Measurements from ENCODE around the gene FRMD4B. TPM values are rescaled to one million over a fixed set of nuclear protein-coding genes. Genes with fewer than 3 reads are reported as not detected.
A peak's percentile ranks its signal among the peaks of the same experiment; 100 is the strongest.

FRMD4B gene
- total and polyA plus RNA-seq, 4 donors = 16.6 to 96.4 (median 39.0) TPM

- 73 to 80% methylated on average over 2 of the region's 2 CpGs for WGBS, 2 donors
Measured at GRCh38 chr3:69376731-69377130, 9.2 kb downstream of the FRMD4B start.

GRCh38 chr3:69371816-69372215 is 14.1 kb downstream of the FRMD4B start:
- ATAC-seq (ENCODE audit: insufficient read depth, low FRiP score) (no peak), DNase-seq (no peak)
- Histone ChIP-seq H3K9me3 (ENCODE audit: control insufficient read depth in 4 of 4, insufficient read depth in 3 of 4, low read length in 3 of 4) (no peaks in the 10 kb centered on the region), H3K36me3 (ENCODE audit: control insufficient read depth in 4 of 4, insufficient read depth in 4 of 4, low read length in 4 of 4) (peaks cover 0 to 4% (median 2%) of the 10 kb centered on the region in 4 donors), H3K4me1 (ENCODE audit: control insufficient read depth in 5 of 5, insufficient read depth in 5 of 5, low read length in 5 of 5) (peaks cover 4 to 30% (median 7%) of the 10 kb centered on the region in 5 donors), H3K9ac (ENCODE audit: insufficient read depth in 1 of 2, low read length in 2 of 2) (no peak overlapping the region), H3K27ac (ENCODE audit: low read depth in 1 of 2, low read length in 1 of 2) (peak overlapping the region in 1 of 2 donors; percentile 35), H3K27me3 (ENCODE audit: control insufficient read depth in 3 of 3, insufficient read depth in 3 of 3, low read length in 2 of 3) (no peaks in the 10 kb centered on the region), H3K4me3 (no peak overlapping the region)
- TF ChIP-seq CTCF (IDR thresholded peaks at IDR 0.05; ENCODE audit: control extremely low read depth, extremely low read depth) = no peak
- WGBS, 2 donors = 69 to 84% methylated on average over 5 of the region's 5 CpGs

More at GRCh38 chr3:69376731-69377130, 9.2 kb downstream of the FRMD4B start:
- Histone ChIP-seq H3K27ac (ENCODE audit: low read depth in 1 of 2, low read length in 1 of 2) (no peak overlapping the region), H3K4me3 (no peak overlapping the region), H3K27me3 (ENCODE audit: control insufficient read depth in 3 of 3, insufficient read depth in 3 of 3, low read length in 2 of 3) (no peaks in the 10 kb centered on the region), H3K4me1 (ENCODE audit: control insufficient read depth in 5 of 5, insufficient read depth in 5 of 5, low read length in 5 of 5) (peaks cover 0 to 25% (median 14%) of the 10 kb centered on the region in 5 donors), H3K9me3 (ENCODE audit: control insufficient read depth in 4 of 4, insufficient read depth in 3 of 4, low read length in 3 of 4) (no peaks in the 10 kb centered on the region), H3K36me3 (ENCODE audit: control insufficient read depth in 4 of 4, insufficient read depth in 4 of 4, low read length in 4 of 4) (peaks cover 0 to 4% (median 2%) of the 10 kb centered on the region in 4 donors), H3K9ac (ENCODE audit: insufficient read depth in 1 of 2, low read length in 2 of 2) (no peak overlapping the region)
- ATAC-seq (ENCODE audit: insufficient read depth, low FRiP score) (no peak), DNase-seq (peak in 1 of 3 donors; percentile 48)
- no peak for TF ChIP-seq CTCF (IDR thresholded peaks at IDR 0.05; ENCODE audit: control extremely low read depth, extremely low read depth)

GRCh38 chr3:69370901-69371301 is 15.0 kb downstream of the FRMD4B start:
- TF ChIP-seq CTCF (IDR thresholded peaks at IDR 0.05; ENCODE audit: control extremely low read depth, extremely low read depth) = no peak
- 39 to 43% methylated on average over 2 of the region's 2 CpGs for WGBS, 2 donors

More at GRCh38 chr3:69370901-69371301, 15.0 kb downstream of the FRMD4B start:
- Histone ChIP-seq H3K27me3 (ENCODE audit: control insufficient read depth in 3 of 3, insufficient read depth in 3 of 3, low read length in 2 of 3) (no peaks in the 10 kb centered on the region), H3K9me3 (ENCODE audit: control insufficient read depth in 4 of 4, insufficient read depth in 3 of 4, low read length in 3 of 4) (no peaks in the 10 kb centered on the region), H3K4me1 (ENCODE audit: control insufficient read depth in 5 of 5, insufficient read depth in 5 of 5, low read length in 5 of 5) (peaks cover 0 to 22% (median 4%) of the 10 kb centered on the region in 5 donors), H3K9ac (ENCODE audit: insufficient read depth in 1 of 2, low read length in 2 of 2) (no peak overlapping the region), H3K4me3 (no peak overlapping the region), H3K27ac (ENCODE audit: low read depth in 1 of 2, low read length in 1 of 2) (peak overlapping the region in 1 of 2 donors; percentile 85), H3K36me3 (ENCODE audit: control insufficient read depth in 4 of 4, insufficient read depth in 4 of 4, low read length in 4 of 4) (peaks cover 0 to 4% (median 2%) of the 10 kb centered on the region in 4 donors)
- no peak for DNase-seq
- no peak for ATAC-seq (ENCODE audit: insufficient read depth, low FRiP score)
